ENCODE results near the gene POLR3GL. TPM values are rescaled to one million over a fixed set of nuclear protein-coding genes. Genes with fewer than 3 reads are reported as not detected.
A peak's percentile ranks its signal among the peaks of the same experiment; 100 is the strongest.

Gene POLR3GL
- total RNA-seq, 1 experiment from 2014 or later, result 7.9 TPM

- Histone ChIP-seq H3K4ac (ENCODE audit: low read depth, low read length) (no peak overlapping the region), H3K23me2 (ENCODE audit: insufficient read length, low read depth, low read length, poor library complexity, severe bottlenecking) (no peaks in the 10 kb centered on the region), H3K23ac (ENCODE audit: insufficient read length, low read depth, low read length) (no peak overlapping the region), H3K27me3 (ENCODE audit: insufficient read depth, low read length) (no peaks in the 10 kb centered on the region), H2BK5ac (ENCODE audit: insufficient read length, low read length) (no peak overlapping the region), H3K18ac (ENCODE audit: insufficient read length, low read depth, low read length) (no peak overlapping the region), H3K27ac (ENCODE audit: insufficient read length, low read depth, low read length) (no peak overlapping the region), H2BK12ac (ENCODE audit: insufficient read length, low read depth, low read length) (peak overlapping the region; percentile 11), H2AFZ (ENCODE audit: low read length) (no peak overlapping the region), H3K56ac (ENCODE audit: insufficient read length, low read depth, low read length) (no peak overlapping the region), H3K9ac (ENCODE audit: extremely low read depth, insufficient read length, low read length) (no peak overlapping the region), H3K4me2 (ENCODE audit: insufficient read depth, insufficient read length, low read length) (no peak overlapping the region), H4K91ac (ENCODE audit: insufficient read length, low read depth, low read length) (no peak overlapping the region), H2BK120ac (ENCODE audit: low read depth, low read length, poor library complexity, severe bottlenecking) (no peak overlapping the region), H4K8ac (replicated peaks; ENCODE audit: insufficient read length, low read depth, low read length) (no peak overlapping the region), H4K20me1 (ENCODE audit: control insufficient read depth, insufficient read depth, insufficient read length) (no peaks in the 10 kb centered on the region), H4K5ac (ENCODE audit: insufficient read length, low read depth, low read length) (no peak overlapping the region), H3K79me2 (ENCODE audit: insufficient read depth, low read length) (no peaks in the 10 kb centered on the region), H3K4me1 (ENCODE audit: insufficient read depth, low read length) (peaks cover 13% of the 10 kb centered on the region), H2BK15ac (ENCODE audit: low read depth, low read length) (no peak overlapping the region), H2BK20ac (ENCODE audit: low read depth, low read length, poor library complexity, severe bottlenecking) (no peak overlapping the region), H3K79me1 (ENCODE audit: insufficient read depth, low read depth, low read length, poor library complexity, severe bottlenecking) (no peaks in the 10 kb centered on the region), H2AK5ac (ENCODE audit: insufficient read length, low read length) (no peak overlapping the region), H3K14ac (ENCODE audit: insufficient read depth, low read length) (no peak overlapping the region), H3T11ph (ENCODE audit: low read length) (no peak overlapping the region), H3K9me3 (ENCODE audit: control insufficient read depth, low read depth, low read length) (no peaks in the 10 kb centered on the region)
- DNase-seq, result no peak
- H3K4me3 Mint-ChIP-seq, result no peak overlapping the region
- TF ChIP-seq CTCF (conservative IDR thresholded peaks at IDR 0.05), result no peak
- no CpG with 5 or more reads among the region's 1 CpG for WGBS (ENCODE audit: extremely low coverage, insufficient read length, low lambda C conversion rate)
- H3K27ac Mint-ChIP-seq, result no peak overlapping the region
- no peaks in the 10 kb centered on the region for H3K36me3 Mint-ChIP-seq (ENCODE audit: insufficient read depth in 1 of 3, low read depth in 3 of 3)
- peaks cover 5% of the 10 kb centered on the region for H3K27me3 Mint-ChIP-seq (ENCODE audit: low read depth)
- H3K9me3 Mint-ChIP-seq, result no peaks in the 10 kb centered on the region
- H3K4me1 Mint-ChIP-seq, result peaks cover 17 to 27% of the 10 kb centered on the region in 2 experiments
Measured at GRCh38 chr1:145980457-145980994, 16.0 kb downstream of the POLR3GL start.

Data from H9 (cell line).